ENCODE data around the gene SLC1A7.

GRCh38 chr1:53104289-53104913 lies 38.0 kb downstream of the SLC1A7 start:
- TF ChIP-seq ZSCAN20 (CRISPR knock-in tag; IDR thresholded peaks at IDR 0.05): no peak
- no peak for TF ChIP-seq HOXA7 (CRISPR knock-in tag; IDR thresholded peaks at IDR 0.05)
- TF ChIP-seq CTCF (IDR thresholded peaks at IDR 0.05): no peak
- TF ChIP-seq TFCP2L1 (CRISPR knock-in tag; IDR thresholded peaks at IDR 0.05): no peak
- no peak for TF ChIP-seq RFX5 (IDR thresholded peaks at IDR 0.05)
- no peak for TF ChIP-seq MYC (IDR thresholded peaks at IDR 0.05; ENCODE audit: borderline replicate concordance, low read length)
- no peak for TF ChIP-seq HDAC2 (IDR thresholded peaks at IDR 0.05)
- no peak for TF ChIP-seq PBX3 (IDR thresholded peaks at IDR 0.05)
- TF ChIP-seq JUN (IDR thresholded peaks at IDR 0.05): no peak

All from A549 (cell line).